ENCODE results near the gene ZC3HAV1.

GRCh38 chr7:139109983-139110411, 477 bp upstream of the ZC3HAV1 start:
- TF ChIP-seq CTCF (IDR thresholded peaks at IDR 0.05; ENCODE audit: low read length) (no peak), EZH2phosphoT487 (IDR thresholded peaks at IDR 0.05; ENCODE audit: low read length) (no peak), EZH2 (optimal IDR thresholded peaks at IDR 0.05; ENCODE audit: low read depth, low read length) (no peak)

All from MM.1S (cell line).